NOMO-1 treated with DMSO at 0.1 percent for 48 hours (cell line): Measurements from ENCODE around the gene CREB3L2.
"Not testable (repeated sequence)": the region's sequence is repeated elsewhere in the genome, so short reads cannot be mapped to it uniquely, and the experiment has no call there.

Experiments used
- DNase-seq: peaks from one replicate; lab custom pipeline; 2025; ENCODE audit not compliant: unreplicated experiment; lab: John Stamatoyannopoulos, UW

The CREB3L2 gene

DNA sequence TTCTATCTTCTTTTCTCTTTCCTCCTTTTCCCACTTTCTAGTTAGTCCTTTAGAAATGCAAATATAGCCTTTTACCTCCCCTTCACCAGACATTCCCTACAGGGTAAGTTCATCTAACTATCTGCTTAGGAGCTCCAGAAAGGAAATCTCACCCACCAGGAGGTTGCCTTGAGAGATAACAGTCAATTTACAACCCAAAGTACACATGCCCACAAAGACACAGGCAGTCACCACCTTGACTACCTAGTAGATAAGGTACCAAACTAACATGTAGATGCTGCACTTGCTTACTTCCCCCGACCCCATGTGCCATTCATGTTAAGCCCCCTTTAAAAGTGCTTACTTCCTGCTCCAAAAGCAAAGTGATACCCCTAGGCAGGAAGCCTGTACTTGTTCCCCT is 12.8 kb upstream of the CREB3L2 start:
- DNase-seq, result no peak

DNA sequence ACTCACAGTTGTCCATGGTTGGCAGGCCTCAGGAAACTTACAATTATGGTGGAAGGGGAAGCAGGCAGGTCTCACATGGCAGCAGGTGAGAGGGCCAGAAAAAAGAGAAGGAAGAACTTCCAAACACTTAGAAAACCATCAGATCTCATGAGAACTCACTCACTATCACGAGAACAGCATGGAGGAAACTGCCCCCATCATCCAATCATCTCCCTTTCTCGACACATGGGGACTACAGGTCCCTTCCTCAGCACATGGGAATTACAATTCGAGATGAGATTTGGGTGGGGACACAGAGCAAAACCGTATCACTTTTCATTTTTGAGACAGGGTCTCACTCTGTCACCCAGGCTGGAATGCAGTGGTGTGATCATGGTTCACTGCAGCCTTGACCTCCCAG is 12.3 kb upstream of the CREB3L2 start:
- DNase-seq, result not testable (repeated sequence)

DNA sequence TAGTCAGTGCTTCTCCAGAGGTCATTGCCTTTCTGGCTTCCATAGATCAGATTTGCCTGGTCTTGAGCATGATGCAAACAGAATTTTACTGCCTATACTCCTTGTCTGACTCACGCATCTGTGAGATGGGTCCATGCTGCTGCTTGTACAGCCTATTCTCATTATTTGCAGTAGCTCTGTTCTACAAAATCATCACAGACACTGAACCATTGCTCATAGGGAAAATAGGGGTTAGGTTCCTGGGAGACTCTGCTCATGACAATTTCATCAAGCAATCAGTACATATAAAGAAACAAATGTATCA is 7.4 kb upstream of the CREB3L2 start:
- no peak for DNase-seq

DNA sequence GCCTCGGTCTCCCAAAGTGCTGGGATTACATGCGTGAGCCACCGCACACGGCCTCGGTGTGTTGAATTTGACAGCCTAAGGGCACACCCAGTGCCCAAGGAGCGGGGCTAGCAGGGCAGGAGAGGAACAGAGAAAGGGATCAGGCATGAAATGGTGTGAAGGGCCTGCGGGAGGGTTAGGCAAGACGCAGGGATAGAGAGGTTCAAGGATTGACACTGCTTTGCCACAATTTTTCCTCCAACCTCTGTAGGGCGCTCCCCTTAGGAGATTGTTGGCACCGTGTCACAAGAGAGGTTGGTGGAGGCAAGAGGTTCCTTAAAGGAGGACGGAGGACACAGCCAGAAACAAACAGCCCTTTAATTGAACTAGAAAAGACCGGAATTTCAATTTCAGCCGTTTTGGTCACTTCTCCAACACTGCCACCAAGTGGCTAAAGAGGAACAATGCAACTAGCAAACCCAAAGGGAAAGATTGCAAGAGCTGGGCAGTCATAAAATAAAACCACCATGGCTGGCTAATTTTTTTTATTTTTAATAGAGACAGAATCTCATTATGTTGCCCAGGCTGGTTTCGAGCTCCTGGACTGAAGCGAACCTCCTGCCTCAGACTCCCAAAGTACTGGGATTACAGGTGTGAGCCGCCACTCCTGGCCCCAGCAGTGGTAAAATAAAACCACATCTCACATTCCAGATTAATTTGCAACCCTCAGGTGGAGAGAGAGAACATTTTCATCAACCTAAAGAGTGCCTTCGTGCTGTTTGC is 6.9 kb upstream of the CREB3L2 start:
- peak; percentile 43 for DNase-seq

DNA sequence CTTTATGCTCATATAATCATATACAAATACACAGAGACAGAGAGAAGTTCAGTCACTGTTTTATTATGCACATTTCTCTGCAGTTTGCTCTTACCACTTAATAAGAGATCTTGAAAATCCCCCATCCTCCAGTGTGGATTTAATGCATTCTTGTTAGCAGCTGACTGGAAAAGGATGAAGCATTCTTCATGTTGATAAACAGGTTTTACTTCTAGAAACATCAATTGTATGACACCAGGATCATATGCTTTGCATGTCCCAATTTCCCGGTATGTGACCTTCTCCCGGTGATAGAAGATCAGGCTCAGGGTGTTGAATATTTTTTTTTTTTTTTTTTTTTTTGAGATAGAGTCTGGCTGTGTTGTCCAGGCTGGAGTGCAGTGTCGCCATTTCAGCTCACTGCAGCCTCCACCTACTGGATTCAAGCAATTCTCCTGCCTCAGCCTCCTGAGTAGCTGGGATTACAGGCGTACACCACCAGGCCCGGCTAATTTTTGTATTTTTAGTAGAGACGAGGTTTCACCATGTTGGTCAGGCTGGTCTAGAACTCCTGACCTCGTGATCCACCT is 6.2 kb upstream of the CREB3L2 start:
- DNase-seq, result no peak

DNA sequence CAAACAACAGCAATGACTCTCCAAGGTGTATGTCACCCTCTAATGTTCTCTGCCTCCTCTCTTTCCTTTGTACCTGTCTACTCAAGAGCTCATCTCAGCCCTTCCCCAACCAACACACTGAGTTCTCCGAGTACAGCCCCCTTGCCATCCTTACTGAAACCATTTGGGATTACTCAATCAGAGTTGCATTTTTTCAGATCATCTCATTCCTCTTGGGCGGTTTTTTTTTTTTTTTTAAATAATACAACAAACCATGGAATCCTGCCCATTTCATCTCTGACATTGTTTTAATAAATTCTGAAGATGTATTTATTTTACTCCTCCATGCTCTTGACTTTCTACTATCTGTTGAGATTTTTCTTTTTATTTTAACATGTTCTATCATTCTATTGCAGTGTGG is 4.2 kb upstream of the CREB3L2 start:
- DNase-seq, result no peak

DNA sequence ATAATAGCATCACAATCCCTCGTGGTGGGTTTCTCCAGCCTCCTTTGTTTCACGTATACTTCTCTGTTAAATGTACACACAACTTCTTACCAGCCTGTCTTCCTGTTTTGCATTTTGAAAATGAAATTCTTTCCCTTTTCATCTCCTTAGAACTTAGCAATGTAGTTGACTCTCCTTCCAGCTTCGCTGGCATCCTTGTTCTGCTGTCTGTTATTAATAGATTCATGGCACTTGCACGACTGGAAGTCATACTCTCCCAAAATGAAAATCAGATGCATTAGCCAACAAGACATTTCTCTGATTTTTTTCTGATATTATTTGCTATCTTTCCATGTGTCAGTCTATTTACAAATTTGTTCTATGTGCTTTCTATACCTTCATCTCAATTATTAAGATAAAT is 3.0 kb upstream of the CREB3L2 start:
- DNase-seq, result no peak

DNA sequence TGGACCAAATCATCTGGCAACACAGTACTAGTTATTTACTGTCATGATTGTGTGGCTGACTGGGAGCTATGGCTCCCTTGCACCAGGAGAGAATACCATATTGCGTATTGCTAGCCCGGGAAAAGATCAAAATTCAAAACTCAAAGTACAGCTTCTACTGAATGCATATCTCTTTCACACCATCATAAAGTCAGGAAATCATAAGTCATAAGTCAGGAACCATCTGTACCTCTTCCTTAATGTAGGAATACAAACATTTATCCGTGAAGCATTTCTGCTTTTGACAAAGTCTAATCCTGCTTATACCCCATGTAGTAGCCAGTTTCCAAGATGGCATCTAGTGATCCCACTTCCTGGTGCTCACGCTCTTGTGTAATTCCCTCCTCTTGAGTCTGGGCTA is 2.2 kb upstream of the CREB3L2 start:
- DNase-seq, result no peak

DNA sequence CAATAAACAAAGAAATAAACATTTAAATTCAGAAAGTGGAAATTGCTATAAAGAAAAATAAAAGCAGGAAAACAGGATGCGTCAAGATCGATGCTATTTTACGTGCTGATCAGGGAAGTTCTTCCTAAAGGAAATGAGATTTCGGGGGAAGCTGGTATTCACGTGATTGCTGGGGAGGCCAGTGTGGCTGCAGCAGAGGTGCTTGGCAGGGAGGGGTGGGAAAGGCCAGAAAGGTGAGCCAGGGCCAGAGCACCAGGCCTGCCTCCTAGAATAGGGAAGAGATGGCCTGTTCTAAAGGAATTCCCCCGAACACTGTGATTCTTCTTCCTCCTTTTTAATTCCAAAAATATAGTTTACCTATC is 923 bp upstream of the CREB3L2 start:
- DNase-seq, result no peak

DNA sequence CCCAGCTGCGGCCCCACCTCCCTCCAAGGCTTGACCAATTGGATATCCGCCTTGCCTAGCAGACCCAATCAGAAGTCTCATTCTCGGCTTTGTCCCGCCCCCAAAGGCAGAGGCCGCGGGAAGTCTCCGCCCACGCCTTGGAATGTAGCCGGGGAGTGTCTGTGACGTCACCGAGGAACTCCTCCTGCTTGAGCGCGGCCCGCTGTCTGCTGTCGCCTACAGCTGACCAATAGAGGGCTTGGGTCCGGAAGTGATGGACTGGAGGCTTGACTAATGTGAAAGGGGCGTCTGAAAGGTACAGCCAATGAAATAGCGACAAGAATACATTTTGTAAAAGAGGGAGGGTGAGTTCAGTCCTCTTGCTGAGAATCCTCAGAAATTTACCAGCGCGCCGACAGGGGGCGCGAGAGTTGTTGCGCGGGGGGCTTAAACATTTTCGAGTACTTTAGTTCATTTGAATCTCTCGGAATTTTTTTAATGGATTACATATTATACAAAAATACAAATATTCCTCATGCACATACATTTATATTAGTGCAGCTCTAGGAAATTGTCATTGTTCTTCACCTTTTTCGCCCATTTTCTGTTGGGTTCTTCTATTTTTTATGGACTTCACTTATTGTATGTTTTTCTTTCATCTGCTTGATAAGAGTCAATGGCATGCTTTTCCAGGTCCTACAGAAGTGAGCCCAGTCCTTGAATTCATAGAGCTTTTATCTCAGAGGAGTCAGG is 376 bp upstream of the CREB3L2 start:
- peak; percentile 91 for DNase-seq

DNA sequence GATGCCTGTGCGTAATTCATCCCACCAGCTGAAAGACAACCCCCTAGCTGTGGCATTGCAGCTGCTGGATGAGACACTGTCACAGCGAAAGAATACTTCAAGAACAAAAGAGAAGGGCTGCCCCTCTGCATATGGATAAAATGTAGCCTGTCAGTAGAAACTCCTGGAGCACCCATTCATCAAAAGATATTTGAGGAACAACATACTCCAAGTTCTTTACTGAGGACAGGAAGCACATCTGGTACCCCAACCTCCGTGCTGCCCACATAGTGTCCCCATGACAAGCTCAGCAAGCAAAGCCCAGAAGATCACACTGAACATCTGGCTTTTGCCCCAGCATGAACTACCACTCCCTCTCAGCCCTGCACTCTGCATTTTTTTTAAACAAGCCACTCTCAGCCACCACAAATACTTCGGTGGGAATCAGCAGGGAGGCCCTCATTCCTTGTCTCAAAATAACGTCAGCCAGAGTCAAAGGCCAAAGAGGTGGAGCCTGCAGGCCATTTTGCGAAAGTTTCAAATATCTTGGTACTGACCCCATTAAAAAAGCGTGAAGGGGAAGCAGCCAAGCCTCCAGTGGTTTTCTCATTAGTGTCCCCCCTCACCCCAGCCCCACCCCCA is 1.7 kb downstream of the CREB3L2 start:
- no peak for DNase-seq

DNA sequence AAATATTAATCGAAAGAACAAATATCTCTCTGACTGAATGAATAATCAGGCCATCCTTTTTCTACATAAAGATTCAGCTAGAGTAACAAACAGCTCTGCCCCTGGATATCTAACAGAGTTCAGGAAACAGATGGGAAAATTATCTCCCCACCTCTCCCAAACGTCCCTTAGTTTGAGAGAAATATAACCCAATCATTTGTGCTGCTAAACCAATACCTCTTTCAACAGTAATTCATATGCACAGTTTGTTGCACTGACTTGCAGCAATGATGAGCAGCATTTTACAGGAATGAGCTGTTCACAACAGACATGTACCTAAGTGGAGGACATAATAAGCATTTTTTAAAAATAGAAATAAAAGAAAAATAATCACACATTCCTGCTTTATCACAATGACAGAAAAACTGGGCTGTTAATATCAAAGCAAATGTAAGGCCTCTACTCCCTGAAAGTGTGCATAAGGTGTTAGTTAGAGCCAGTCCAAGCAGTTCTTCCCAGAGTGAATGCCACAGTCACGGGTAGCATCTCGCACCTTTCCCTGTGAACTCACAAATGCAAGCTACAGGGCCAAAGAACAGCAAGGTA is 2.3 kb downstream of the CREB3L2 start:
- DNase-seq, result no peak

DNA sequence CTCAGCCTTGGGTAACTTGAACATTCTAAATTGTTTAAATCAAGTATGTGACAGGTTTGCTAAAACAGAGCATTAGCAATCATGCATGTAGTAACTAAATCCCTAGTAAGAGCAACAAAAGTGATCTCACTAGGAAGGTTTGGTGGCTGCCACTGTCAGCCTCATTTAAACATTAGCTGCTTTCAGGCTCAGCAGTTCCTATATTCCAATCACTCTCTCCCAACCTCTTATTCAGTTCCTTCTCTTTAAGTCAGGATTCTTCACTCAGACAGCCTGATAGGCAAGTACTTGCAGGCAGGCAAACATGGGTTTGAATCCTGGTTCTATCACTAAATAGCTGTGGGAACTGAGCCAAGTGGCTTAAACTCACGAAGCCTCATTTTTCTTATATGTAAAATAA is 3.6 kb downstream of the CREB3L2 start:
- DNase-seq, result no peak

DNA sequence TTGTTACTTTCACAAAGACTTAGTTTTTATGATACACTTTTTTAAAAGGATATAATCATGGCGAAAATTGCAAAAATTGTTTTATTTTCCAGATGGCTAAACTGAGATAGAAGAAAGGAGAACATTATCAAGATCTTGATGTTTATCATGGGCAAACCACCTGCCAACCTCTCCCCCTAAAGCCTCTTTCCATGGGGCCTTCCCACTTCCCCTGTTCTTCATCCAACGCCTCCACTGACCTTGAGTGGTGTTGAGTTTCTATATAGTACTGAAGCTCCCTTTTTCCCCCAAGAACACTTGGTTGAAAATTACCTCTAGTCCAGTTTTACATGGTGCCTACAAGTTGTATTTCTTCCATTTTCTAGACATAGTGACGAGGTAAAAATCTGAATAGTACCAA is 5.0 kb downstream of the CREB3L2 start:
- DNase-seq, result no peak

DNA sequence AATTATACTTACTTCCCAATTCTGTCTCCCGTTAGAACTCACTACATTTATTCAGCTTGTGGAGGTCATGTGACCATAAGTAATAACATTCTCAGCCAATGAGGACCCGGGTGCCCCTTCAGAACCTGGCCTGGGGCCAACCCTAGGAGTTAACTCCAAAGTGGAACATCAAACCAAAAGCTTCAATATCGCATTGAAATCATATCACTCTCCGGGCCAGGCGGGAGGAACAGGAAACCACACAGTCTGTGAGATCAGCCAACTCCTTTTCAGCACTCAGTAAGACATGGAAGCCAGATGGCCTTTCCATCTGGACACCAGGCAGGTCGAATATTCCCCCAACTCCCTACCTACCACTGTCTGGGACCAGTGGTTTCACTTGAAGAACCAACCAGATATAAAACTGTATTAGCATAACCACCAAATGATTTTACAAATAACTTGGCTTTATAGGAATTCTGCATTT is 5.5 kb downstream of the CREB3L2 start:
- peak; percentile 5 for DNase-seq

DNA sequence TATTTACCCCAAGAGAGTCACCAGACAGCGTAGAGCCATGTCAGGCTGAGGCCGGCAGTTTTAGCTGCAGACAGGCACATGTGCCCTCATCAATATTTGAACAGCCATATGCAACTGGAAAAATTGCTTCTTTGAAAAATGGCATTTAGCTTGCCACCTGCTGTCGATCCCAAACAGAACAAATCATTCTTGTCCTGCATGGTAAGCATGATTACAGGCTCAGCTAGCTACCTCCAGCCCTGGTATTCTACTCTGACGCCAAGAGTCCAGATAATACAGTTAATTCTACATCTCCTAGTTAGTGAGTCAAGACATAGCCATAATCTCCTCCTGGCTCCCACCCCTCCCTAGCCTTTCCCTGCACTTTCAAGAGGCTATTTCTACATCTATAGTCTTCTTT is 7.7 kb downstream of the CREB3L2 start:
- DNase-seq, result no peak

DNA sequence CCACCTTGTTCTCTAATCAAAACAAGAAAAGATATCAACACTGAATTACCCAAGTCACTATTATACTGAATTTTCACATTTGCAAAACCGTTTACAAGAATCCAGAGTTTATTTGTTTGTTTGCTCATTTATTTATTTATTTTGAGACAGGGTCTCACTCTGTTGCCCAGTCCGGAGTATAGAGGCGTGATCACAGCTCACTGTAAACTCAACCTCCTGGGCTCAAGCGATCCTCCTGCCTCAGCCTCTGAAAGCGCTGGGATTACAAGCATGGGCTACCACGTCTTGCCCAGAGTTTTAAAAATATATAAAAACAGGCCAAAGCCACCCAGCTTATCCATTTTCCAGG is 8.5 kb downstream of the CREB3L2 start:
- DNase-seq, result no peak

DNA sequence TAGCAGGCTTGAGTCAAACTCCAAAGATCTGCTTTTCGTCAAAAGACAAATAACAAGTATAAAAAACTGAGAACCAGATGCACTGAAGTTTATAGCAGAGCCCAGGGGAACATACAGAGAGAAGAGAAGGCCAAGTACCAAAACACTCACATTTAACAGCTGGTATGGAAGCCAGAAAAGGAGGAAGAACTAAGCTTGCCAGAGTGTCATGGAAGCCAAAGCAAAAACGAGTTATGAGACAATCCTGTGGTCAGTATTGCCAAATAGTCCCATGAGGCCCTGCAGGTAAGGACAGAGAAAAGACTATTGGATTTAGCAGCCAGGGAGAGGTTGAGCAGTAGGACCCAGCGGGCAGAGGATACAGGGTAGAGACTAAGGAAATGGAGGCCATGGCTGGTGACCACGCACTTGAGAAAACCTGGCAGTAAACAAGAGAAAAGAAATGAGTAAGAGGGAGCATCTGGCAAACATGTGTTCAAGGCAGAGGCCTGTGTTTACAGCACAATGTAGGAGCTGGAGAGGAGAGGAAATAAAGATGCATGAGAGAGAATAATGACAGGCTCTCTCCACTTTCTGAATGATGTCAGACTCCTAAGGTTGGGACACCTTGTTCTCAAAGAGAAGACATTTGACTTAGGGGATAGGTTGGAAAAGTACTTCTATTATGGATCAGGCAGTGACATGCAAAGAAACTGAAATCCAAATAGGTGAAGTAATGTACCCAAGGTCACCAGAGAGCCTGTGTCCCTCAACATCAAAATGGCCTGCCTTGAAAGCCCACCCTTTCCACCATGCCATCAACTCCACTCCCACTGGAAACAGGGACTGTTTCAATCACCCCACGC is 9.1 kb downstream of the CREB3L2 start:
- DNase-seq, result peak; percentile 68

DNA sequence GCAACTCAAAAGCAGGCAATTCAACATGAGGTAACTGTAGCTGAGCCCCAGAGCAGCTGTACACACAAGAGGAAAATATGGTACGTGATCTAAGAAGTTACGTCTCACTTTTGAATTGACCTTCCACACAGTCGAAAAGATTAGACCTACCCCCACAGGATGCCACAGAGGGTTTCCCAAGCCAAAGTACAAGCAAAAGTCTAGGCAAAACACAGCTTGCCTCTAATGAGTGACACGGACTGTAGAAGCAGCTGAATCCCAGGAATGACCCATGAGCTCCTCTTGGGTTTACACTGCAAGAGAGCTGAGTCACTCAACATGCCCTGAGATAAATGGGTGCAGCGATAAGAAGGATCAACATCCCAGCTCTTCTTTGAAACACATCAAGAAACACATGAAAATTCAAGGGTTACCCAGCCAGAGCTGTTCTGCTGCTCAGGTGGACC is 9.8 kb downstream of the CREB3L2 start:
- no peak for DNase-seq

DNA sequence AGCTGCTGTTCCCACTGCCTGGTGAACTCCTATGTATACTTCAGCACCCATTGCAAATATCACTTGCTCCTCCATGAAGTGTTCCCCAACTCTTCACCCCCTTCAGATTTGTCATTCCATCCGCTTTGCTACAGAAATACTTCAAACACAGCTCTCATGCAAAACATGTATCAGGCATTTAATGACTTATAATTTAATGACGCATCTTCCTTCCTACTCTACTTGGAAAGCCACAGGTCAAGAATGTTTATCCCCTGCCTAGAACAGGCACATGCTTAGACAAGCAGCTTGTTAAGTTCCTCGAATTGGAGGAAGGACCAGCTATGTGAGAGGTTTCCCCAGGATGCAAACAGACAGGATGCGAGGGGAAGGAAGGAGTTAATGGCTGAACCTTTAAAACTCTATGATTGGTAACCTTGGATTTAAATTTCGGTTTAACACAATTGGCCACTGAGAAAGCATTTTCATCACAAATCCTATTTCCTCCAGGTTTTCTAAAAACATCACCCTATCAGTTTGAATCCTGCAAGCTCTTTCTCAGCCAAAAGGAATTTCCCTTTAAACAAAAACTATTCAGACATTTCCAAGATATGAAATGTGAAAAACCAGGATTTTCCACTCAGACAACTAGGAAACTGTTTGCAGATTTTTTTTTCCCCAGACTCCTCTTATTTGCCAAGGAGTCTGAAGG is 11.5 kb downstream of the CREB3L2 start:
- no peak for DNase-seq
